Right atrium auricular region (tissue), 2 donors: ENCODE results near the gene RNF141. TPM values are rescaled to one million over a fixed set of nuclear protein-coding genes. Genes with fewer than 3 reads are reported as not detected.

Experiments used
- DNase-seq: peaks from one replicate; pipeline ENCODE4 v3.0.0-alpha.2; 2019; ENCODE audit warnings: low spot score
- H3K27ac ChIP-seq, 2 donors: fragments of 200-600 bp; sonication (generic); 1 replicate in 1 of 2; 2 replicates in 1 of 2; pipeline ENCODE4 v1.5.1; 2016 to 2019
- H3K27me3 ChIP-seq, 2 donors: fragments of 200-600 bp; sonication (generic); one replicate each; pipeline versions ENCODE4 v1.5.1 to v1.6.0; 2017 to 2019
- H3K36me3 ChIP-seq: fragments of 200-600 bp; sonication (generic); one replicate; pipeline ENCODE4 v1.5.1; 2016
- H3K4me1 ChIP-seq, 2 donors: fragments of 200-600 bp; sonication (generic); one replicate each; pipeline versions ENCODE4 v1.5.1 to v1.6.0; 2017 to 2019
- H3K4me3 ChIP-seq, 2 donors: fragments of 200-600 bp; sonication (generic); 1 replicate in 1 of 2; 2 replicates in 1 of 2; pipeline ENCODE4 v1.5.1; 2017 to 2019; ENCODE audit warnings: mild to moderate bottlenecking in 1 of 2, moderate library complexity in 1 of 2
- H3K9me3 ChIP-seq, 2 donors: fragments of 200-600 bp; sonication (generic); one replicate each; pipeline ENCODE4 v1.5.1; 2019
- total RNA-seq, 2 donors: library from RNA; depleted of rRNA; stranded (reverse); fragments of >200 nt; gene quantifications; one replicate each; pipeline ENCODE4 v1.1.0, GENCODE V29; 2016
- TF ChIP-seq, protein P1 (sequence below), 2 donors: fragments of 200-600 bp; sonication (generic); IDR thresholded peaks; one replicate each; pipeline ENCODE4 v1.5.1; 2019; ENCODE audit warnings: antibody characterized with exemption in 2 of 2

RNF141 gene
- total RNA-seq, 2 donors from 2014 or later = 22.9 to 29.8 TPM

- Histone ChIP-seq H3K4me1 (peaks cover 0 to 13% of the 10 kb centered on the region in 2 donors), H3K36me3 (no peaks in the 10 kb centered on the region), H3K9me3 (no peaks in the 10 kb centered on the region), H3K4me3 (no peak overlapping the region), H3K27me3 (no peaks in the 10 kb centered on the region), H3K27ac (no peak overlapping the region)
- TF ChIP-seq, protein P1, sequence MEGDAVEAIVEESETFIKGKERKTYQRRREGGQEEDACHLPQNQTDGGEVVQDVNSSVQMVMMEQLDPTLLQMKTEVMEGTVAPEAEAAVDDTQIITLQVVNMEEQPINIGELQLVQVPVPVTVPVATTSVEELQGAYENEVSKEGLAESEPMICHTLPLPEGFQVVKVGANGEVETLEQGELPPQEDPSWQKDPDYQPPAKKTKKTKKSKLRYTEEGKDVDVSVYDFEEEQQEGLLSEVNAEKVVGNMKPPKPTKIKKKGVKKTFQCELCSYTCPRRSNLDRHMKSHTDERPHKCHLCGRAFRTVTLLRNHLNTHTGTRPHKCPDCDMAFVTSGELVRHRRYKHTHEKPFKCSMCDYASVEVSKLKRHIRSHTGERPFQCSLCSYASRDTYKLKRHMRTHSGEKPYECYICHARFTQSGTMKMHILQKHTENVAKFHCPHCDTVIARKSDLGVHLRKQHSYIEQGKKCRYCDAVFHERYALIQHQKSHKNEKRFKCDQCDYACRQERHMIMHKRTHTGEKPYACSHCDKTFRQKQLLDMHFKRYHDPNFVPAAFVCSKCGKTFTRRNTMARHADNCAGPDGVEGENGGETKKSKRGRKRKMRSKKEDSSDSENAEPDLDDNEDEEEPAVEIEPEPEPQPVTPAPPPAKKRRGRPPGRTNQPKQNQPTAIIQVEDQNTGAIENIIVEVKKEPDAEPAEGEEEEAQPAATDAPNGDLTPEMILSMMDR (IDR thresholded peaks at IDR 0.05) = no peak
- no peak for DNase-seq
Observed at GRCh38 chr11:10575346-10576034, 34.5 kb upstream of the RNF141 start.

DNA sequence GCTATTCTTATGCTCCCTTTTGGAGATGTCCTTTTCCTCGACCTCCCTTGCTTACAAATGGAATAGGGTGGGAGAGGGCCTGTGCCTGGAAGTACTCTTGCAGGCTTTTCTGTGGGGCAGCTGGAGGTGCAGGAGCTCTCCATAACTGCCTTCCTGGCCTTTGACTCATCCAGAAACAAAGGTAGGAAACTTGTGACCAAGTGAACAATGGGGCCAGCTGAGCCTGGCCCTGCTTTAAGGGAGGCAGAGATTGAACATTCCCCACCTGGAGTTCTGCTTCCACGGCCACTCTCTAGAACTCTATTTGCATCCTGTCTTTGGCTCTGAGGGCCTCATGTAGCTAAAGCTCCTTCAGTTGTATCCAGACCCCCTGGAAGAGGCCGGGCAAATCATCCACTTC is 32.6 kb upstream of the RNF141 start:
- H3K4me3 ChIP-seq = no peak overlapping the region
- H3K36me3 ChIP-seq = no peaks in the 10 kb centered on the region
- TF ChIP-seq, protein P1 (IDR thresholded peaks at IDR 0.05) = no peak
- no peaks in the 10 kb centered on the region for H3K9me3 ChIP-seq
- H3K27ac ChIP-seq = peak overlapping the region in 1 of 2 donors; percentile 77
- no peak for DNase-seq
- H3K4me1 ChIP-seq = peaks cover 0 to 18% of the 10 kb centered on the region in 2 donors
- H3K27me3 ChIP-seq = no peaks in the 10 kb centered on the region

DNA sequence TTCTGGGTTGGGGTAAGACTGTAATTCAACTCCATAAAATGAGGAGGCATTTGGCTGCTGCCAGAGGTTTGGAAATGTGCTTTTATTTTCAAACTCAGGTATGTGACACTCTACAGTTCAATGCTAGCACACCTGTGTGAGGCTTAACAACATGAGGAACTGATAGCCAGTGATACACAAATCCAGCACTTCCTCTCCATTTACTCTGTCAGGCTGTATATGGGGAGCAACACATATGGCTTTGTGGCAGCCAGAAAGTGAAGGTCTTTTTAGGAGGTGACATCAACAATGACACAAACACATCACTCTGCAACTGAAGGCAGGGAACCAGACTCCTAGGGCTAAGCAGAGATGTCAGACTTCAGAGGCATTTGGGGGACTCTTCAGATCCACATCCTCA is 32.0 kb upstream of the RNF141 start:
- TF ChIP-seq, protein P1 (IDR thresholded peaks at IDR 0.05) = no peak
- Histone ChIP-seq H3K4me1 (peaks cover 0 to 18% of the 10 kb centered on the region in 2 donors), H3K9me3 (no peaks in the 10 kb centered on the region), H3K4me3 (no peak overlapping the region), H3K27ac (peak overlapping the region; percentile 24 to 77), H3K27me3 (no peaks in the 10 kb centered on the region), H3K36me3 (no peaks in the 10 kb centered on the region)
- DNase-seq = no peak

GRCh38 chr11:10572533-10572932 is 31.5 kb upstream of the RNF141 start:
- no peak for DNase-seq
- TF ChIP-seq, protein P1 (IDR thresholded peaks at IDR 0.05) = no peak
- no peaks in the 10 kb centered on the region for H3K9me3 ChIP-seq
- H3K36me3 ChIP-seq = no peaks in the 10 kb centered on the region
- no peaks in the 10 kb centered on the region for H3K27me3 ChIP-seq
- no peak overlapping the region for H3K4me3 ChIP-seq
- peaks cover 0 to 18% of the 10 kb centered on the region in 2 donors for H3K4me1 ChIP-seq
- H3K27ac ChIP-seq = peak overlapping the region; percentile 24 to 77

- DNase-seq = peak; percentile 66
- Histone ChIP-seq H3K36me3 (no peaks in the 10 kb centered on the region), H3K4me3 (peak within 1 kb of the TSS; percentile 20 to 24), H3K27me3 (no peaks in the 10 kb centered on the region), H3K9me3 (no peaks in the 10 kb centered on the region), H3K4me1 (peaks cover 0 to 16% of the 10 kb centered on the region in 2 donors), H3K27ac (peak within 1 kb of the TSS; percentile 45 to 60)
- TF ChIP-seq, protein P1 (IDR thresholded peaks at IDR 0.05) = no peak
Observed at GRCh38 chr11:10568486-10568941, 27.5 kb upstream of the RNF141 start, which contains the start of gene LYVE1. Gene LYVE1 (minus strand): TSS chr11:10568665. CDS start chr11:10568532, 133 bp downstream.
